H9 (cell line): ENCODE measurements around the gene TUBB2B. TPM values are rescaled to one million over a fixed set of nuclear protein-coding genes. Genes with fewer than 3 reads are reported as not detected.

ENCODE experiments used
- DNase-seq: peaks from one replicate; pipeline ENCODE4 v3.0.0-alpha.2; 2017
- H2AFZ ChIP-seq: one replicate; pipeline ENCODE4 v1.6.1; 2013; ENCODE audit warnings: mild to moderate bottlenecking, low read length, control low read depth, moderate library complexity
- H2AK5ac ChIP-seq: 2 replicates; pipeline ENCODE4 v1.6.1; 2013; ENCODE audit warnings: low read length, control low read depth, mixed read lengths; ENCODE audit not compliant: insufficient read length
- H2BK120ac ChIP-seq: one replicate; pipeline ENCODE4 v1.6.1; 2013; ENCODE audit warnings: low read depth, mild to moderate bottlenecking, low read length, control low read depth, inconsistent platforms; ENCODE audit not compliant: poor library complexity, severe bottlenecking
- H2BK12ac ChIP-seq: 2 replicates; pipeline ENCODE4 v1.6.1; 2013; ENCODE audit warnings: low read length, control low read depth, mixed read lengths, low read depth; ENCODE audit not compliant: insufficient read length
- H2BK15ac ChIP-seq: 2 replicates; pipeline ENCODE4 v1.6.1; 2013; ENCODE audit warnings: low read depth, low read length, control low read depth
- H2BK20ac ChIP-seq: one replicate; pipeline ENCODE4 v1.6.1; 2013; ENCODE audit warnings: low read depth, mild to moderate bottlenecking, low read length, control low read depth, inconsistent platforms; ENCODE audit not compliant: poor library complexity, severe bottlenecking
- H2BK5ac ChIP-seq: 2 replicates; pipeline ENCODE4 v1.6.1; 2013; ENCODE audit warnings: low read length, control low read depth, mixed read lengths; ENCODE audit not compliant: insufficient read length
- H3K14ac ChIP-seq: 2 replicates; pipeline ENCODE4 v1.6.1; 2013; ENCODE audit warnings: low read length, control low read depth; ENCODE audit not compliant: insufficient read depth
- H3K18ac ChIP-seq: 2 replicates; pipeline ENCODE4 v1.6.1; 2013; ENCODE audit warnings: low read depth, mild to moderate bottlenecking, mixed read lengths, low read length, control low read depth; ENCODE audit not compliant: insufficient read length
- H3K23ac ChIP-seq: 2 replicates; pipeline ENCODE4 v1.6.1; 2013; ENCODE audit warnings: low read length, control low read depth, mixed read lengths, low read depth; ENCODE audit not compliant: insufficient read length
- H3K23me2 ChIP-seq: 2 replicates; pipeline ENCODE4 v1.6.1; 2013; ENCODE audit warnings: low read depth, mild to moderate bottlenecking, mixed read lengths, low read length, control low read depth; ENCODE audit not compliant: insufficient read length, poor library complexity, severe bottlenecking
- H3K27ac ChIP-seq: 2 replicates; pipeline ENCODE4 v1.5.1; 2013; ENCODE audit warnings: low read length, control low read depth, mixed read lengths, low read depth; ENCODE audit not compliant: insufficient read length
- H3K27me3 ChIP-seq: 2 replicates; pipeline ENCODE4 v1.6.1; 2013; ENCODE audit warnings: low read length, control low read depth, inconsistent platforms; ENCODE audit not compliant: insufficient read depth
- H3K4ac ChIP-seq: 2 replicates; pipeline ENCODE4 v1.6.1; 2013; ENCODE audit warnings: low read depth, mild to moderate bottlenecking, control low read depth, inconsistent platforms, low read length, moderate library complexity
- H3K4me1 ChIP-seq: 2 replicates; pipeline ENCODE4 v1.6.1; 2013; ENCODE audit warnings: low read length, control low read depth, inconsistent platforms; ENCODE audit not compliant: insufficient read depth
- H3K4me2 ChIP-seq: 2 replicates; pipeline ENCODE4 v1.6.1; 2013; ENCODE audit warnings: low read length, control low read depth, mixed read lengths; ENCODE audit not compliant: insufficient read length, insufficient read depth
- H3K56ac ChIP-seq: 2 replicates; pipeline ENCODE4 v1.6.1; 2013; ENCODE audit warnings: low read depth, mild to moderate bottlenecking, mixed read lengths, low read length, control low read depth; ENCODE audit not compliant: insufficient read length
- H3K79me1 ChIP-seq: 2 replicates; pipeline ENCODE4 v1.6.1; 2013; ENCODE audit warnings: low read depth, mild to moderate bottlenecking, moderate library complexity, low read length, control low read depth, inconsistent platforms; ENCODE audit not compliant: insufficient read depth, poor library complexity, severe bottlenecking
- H3K79me2 ChIP-seq: 2 replicates; pipeline ENCODE4 v1.6.1; 2013; ENCODE audit warnings: low read length, control low read depth, inconsistent platforms; ENCODE audit not compliant: insufficient read depth
- H3K9ac ChIP-seq: 2 replicates; pipeline ENCODE4 v1.6.1; 2013; ENCODE audit warnings: low read length, control low read depth, mixed read lengths; ENCODE audit not compliant: insufficient read length; ENCODE audit errors: extremely low read depth
- H3K9me3 ChIP-seq: one replicate; pipeline ENCODE4 v1.6.1; 2013; ENCODE audit warnings: low read depth, low read length, inconsistent platforms; ENCODE audit not compliant: control insufficient read depth
- H3T11ph ChIP-seq: one replicate; pipeline ENCODE4 v1.6.1; 2013; ENCODE audit warnings: mild to moderate bottlenecking, low read length, control low read depth, inconsistent platforms
- H4K20me1 ChIP-seq: one replicate; pipeline ENCODE4 v1.6.1; 2013; ENCODE audit not compliant: control insufficient read depth, insufficient read length, insufficient read depth
- H4K5ac ChIP-seq: 2 replicates; pipeline ENCODE4 v1.6.1; 2013; ENCODE audit warnings: low read depth, mild to moderate bottlenecking, mixed read lengths, low read length, control low read depth; ENCODE audit not compliant: insufficient read length
- H4K8ac ChIP-seq: replicated peaks from 2 replicates; pipeline ENCODE4 v1.6.1; 2013; ENCODE audit warnings: low read length, control low read depth, mixed read lengths, low read depth; ENCODE audit not compliant: insufficient read length
- H4K91ac ChIP-seq: 2 replicates; pipeline ENCODE4 v1.6.1; 2013; ENCODE audit warnings: low read depth, mild to moderate bottlenecking, moderate library complexity, mixed read lengths, low read length, control low read depth; ENCODE audit not compliant: insufficient read length
- H3K27ac Mint-ChIP-seq, 3 experiments: 2 replicates in 2 of 3; 3 replicates in 1 of 3; pipeline ENCODE4 v1.8.0; 2020 to 2021; ENCODE audit warnings: mixed read lengths in 3 of 3, mild to moderate bottlenecking in 1 of 3, moderate library complexity in 1 of 3
- H3K27me3 Mint-ChIP-seq: 2 replicates; pipeline ENCODE4 v1.8.0; 2021; ENCODE audit warnings: low read depth, mild to moderate bottlenecking, moderate library complexity, mixed read lengths
- H3K36me3 Mint-ChIP-seq, 3 experiments: 2 replicates in 2 of 3; 3 replicates in 1 of 3; pipeline ENCODE4 v1.8.0; 2020 to 2021; ENCODE audit warnings: low read depth in 3 of 3, mixed read lengths in 3 of 3; ENCODE audit not compliant: insufficient read depth in 1 of 3
- H3K4me1 Mint-ChIP-seq, 2 experiments: 2 replicates each; pipeline ENCODE4 v1.8.0; 2020; ENCODE audit warnings: mixed read lengths in 2 of 2
- H3K4me3 Mint-ChIP-seq, 2 experiments: 2 replicates in 1 of 2; 3 replicates in 1 of 2; pipeline ENCODE4 v1.8.0; 2020 to 2021; ENCODE audit warnings: mild to moderate bottlenecking in 2 of 2, mixed read lengths in 2 of 2, moderate library complexity in 1 of 2
- H3K9me3 Mint-ChIP-seq, 2 experiments: 2 replicates in 1 of 2; 3 replicates in 1 of 2; pipeline ENCODE4 v1.8.0; 2020; ENCODE audit warnings: mild to moderate bottlenecking in 2 of 2, mixed read lengths in 2 of 2, moderate library complexity in 1 of 2
- WGBS: extraction: QIAGEN DNeasy Blood & Tissue Kit; methylation state at CpG from one replicate; pipeline ENCODE4 v1.1.7; 2013; ENCODE audit warnings: missing lambda C conversion rate, low lambda C conversion rate, mixed read lengths; ENCODE audit not compliant: insufficient read length; ENCODE audit errors: extremely low coverage; 5-methylcytosine and 5-hydroxymethylcytosine counted together
- total RNA-seq: library from RNA; stranded (reverse); gene quantifications from 2 replicates; pipeline ENCODE4 v1.2.1, GENCODE V29; 2021
- TF ChIP-seq, protein P1 (sequence below): fragments of 200-600 bp; sonication (generic); conservative IDR thresholded peaks from 3 replicates; pipeline ENCODE4 v1.8.0; 2021; ENCODE audit warnings: antibody characterized with exemption, mild to moderate bottlenecking

The TUBB2B gene
- total RNA-seq, 1 experiment from 2014 or later, result 320 TPM

DNA sequence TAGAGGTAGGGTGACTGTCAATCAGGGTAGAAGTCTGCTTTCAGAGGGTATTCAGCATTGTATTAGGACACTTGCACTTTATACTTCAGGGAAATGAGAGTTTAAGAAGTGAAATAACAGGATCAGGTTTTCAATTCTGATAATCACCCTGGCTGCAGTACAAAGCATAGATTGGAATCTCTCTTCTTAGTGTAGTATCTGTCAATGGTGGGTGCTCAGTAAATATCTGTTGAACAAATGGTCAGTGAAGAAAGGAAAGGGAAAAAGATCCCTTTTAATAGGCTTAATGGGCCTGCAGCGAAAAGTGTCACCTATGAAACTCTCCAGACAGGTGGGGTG, 18.7 kb downstream of the TUBB2B start:
- Mint-ChIP-seq H3K36me3 (no peaks in the 10 kb centered on the region; a peak in 1 of 7 replicates), H3K9me3 (no peaks in the 10 kb centered on the region; a peak in 1 of 5 replicates), H3K27ac (peak overlapping the region in 2 of 3 experiments; percentile 71 to 90; a peak in 4 of 7 replicates), H3K27me3 (peaks cover 2% of the 10 kb centered on the region; the same call in 1 of the 2 replicates), H3K4me3 (peak overlapping the region; percentile 8 to 59; a peak in 3 of 5 replicates), H3K4me1 (peaks cover 25 to 26% of the 10 kb centered on the region in 2 experiments)
- Histone ChIP-seq H3K79me2 (no peaks in the 10 kb centered on the region), H4K20me1 (no peaks in the 10 kb centered on the region), H3K27me3 (0 out of 2 replicates have a peak, but pooled peaks cover 2% of the 10 kb centered on the region), H4K5ac (no peak overlapping the region), H3K4ac (no peak overlapping the region), H3K4me2 (peak overlapping the region; percentile 9), H3K56ac (no peak overlapping the region), H4K91ac (no peak overlapping the region), H3K9me3 (no peaks in the 10 kb centered on the region), H2BK20ac (no peak overlapping the region), H2BK15ac (no peak overlapping the region), H2BK12ac (no peak overlapping the region), H3K14ac (no peak overlapping the region), H3K27ac (no peak overlapping the region), H3K9ac (no peak overlapping the region), H3K23ac (no peak overlapping the region), H2AK5ac (no peak overlapping the region), H3T11ph (no peak overlapping the region), H3K4me1 (peaks cover 5% of the 10 kb centered on the region; the same call in 1 of the 2 replicates), H3K79me1 (no peaks in the 10 kb centered on the region), H2BK120ac (no peak overlapping the region), H4K8ac (no peak overlapping the region), H3K18ac (no peak overlapping the region), H2AFZ (no peak overlapping the region), H3K23me2 (no peaks in the 10 kb centered on the region), H2BK5ac (no peak overlapping the region)
- TF ChIP-seq, protein P1, sequence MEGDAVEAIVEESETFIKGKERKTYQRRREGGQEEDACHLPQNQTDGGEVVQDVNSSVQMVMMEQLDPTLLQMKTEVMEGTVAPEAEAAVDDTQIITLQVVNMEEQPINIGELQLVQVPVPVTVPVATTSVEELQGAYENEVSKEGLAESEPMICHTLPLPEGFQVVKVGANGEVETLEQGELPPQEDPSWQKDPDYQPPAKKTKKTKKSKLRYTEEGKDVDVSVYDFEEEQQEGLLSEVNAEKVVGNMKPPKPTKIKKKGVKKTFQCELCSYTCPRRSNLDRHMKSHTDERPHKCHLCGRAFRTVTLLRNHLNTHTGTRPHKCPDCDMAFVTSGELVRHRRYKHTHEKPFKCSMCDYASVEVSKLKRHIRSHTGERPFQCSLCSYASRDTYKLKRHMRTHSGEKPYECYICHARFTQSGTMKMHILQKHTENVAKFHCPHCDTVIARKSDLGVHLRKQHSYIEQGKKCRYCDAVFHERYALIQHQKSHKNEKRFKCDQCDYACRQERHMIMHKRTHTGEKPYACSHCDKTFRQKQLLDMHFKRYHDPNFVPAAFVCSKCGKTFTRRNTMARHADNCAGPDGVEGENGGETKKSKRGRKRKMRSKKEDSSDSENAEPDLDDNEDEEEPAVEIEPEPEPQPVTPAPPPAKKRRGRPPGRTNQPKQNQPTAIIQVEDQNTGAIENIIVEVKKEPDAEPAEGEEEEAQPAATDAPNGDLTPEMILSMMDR, result no peak
- no CpG with 5 or more reads among the region's 1 CpG for WGBS
- no peak for DNase-seq
